LNCAP (cell line): Measurements from ENCODE around the gene S100A2.

Source experiments
- CTCF ChIP-seq: fragments of 450-650 bp; IDR thresholded peaks from 2 replicates; pipeline ENCODE4 v1.5.1; 2017; ENCODE audit warnings: mild to moderate bottlenecking

S100A2 gene

DNA sequence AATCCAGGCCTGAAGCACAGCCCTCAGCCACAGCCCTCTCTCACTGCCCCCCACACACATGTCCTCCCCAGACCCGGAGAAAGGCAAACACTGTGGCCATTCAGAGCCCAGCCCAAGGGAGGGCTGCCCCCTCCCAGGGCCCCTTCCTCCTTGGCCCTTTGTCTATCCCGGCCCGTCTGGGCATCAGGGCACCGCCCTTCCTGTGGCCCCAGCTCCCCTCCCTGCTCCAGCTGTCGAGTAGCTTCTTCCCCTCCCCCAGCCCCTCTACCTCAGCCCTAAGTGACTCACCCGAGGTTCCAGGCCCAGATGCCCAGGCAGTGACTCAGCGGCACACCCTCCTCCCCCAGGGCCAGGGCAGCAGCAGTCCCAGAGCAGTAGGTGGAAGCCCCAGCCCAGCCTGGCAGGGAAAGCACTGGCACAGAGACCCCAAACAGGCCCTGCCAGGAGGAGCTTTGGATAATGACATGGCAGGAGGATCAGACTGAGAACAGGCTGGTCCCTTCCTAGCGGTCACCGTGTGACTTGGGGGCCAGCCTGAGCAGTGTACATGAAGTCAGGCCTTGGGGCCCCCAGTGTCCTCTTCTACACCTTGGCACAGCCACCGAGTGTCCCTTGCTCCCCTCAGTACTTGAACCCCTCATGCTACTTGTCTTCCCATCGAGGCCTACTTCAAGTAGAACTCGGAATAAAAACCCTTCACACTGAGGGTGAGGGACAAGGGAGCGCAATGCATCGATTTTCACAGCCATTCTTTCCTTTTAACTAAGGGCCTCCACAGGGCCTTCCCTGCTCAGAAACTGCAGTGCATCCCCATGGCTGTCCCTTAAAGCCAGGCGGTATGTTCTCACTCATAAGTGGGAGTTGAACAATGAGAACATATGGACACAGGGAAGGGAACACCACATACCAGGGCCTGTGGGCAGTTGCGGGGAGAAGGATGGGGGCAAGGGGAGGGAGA is 1.0 kb upstream of the S100A2 start:
- no peak for TF ChIP-seq CTCF

- no peak for TF ChIP-seq CTCF
Measured at GRCh38 chr1:153563991-153564390, 1.7 kb downstream of the S100A2 start.

DNA sequence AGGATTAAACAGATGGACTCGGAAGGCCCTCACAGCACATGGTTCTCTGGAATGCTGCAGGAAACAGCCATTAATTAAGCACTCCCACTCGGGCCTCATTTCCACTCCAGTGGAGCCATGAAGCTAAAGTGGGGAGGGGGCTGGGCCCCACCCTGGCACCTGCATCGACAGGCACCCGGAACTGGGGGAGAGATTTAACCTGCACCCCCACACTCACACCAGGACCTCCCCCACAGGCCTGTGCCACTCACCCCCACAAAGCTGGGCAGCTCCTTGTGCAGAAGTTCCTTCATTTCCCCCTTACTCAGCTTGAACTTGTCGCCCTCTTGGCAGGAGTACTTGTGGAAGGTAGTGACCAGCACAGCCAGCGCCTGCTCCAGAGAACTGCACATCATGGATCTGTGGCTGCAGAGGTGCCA is 2.2 kb downstream of the S100A2 start:
- TF ChIP-seq CTCF: no peak

DNA sequence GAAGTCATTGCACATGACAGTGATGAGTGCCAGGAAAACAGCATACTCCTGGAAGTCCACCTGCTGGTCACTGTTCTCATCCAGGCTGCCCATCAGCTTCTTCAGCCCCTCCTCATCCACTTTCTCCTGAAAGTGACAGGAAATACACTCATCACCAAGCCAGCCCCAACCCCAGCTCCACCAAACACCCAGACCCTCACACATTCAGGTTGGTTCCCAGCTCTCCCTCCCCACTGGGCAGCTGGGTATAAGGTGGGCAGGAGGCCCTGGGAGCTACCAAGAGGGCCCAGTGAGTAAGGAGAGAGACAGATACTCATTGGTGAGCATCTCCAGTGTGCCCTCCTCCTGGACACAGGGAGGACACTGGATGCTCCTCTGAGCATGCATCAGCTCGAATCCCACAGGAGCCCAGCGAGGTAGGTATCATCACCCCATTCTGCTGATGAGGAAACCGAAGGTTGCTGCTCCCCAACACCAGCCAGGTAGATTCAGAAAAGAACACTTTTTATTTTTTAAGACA is 4.1 kb downstream of the S100A2 start:
- TF ChIP-seq CTCF: no peak

- no peak for TF ChIP-seq CTCF
Measured at GRCh38 chr1:153560771-153561465, 4.7 kb downstream of the S100A2 start.

DNA sequence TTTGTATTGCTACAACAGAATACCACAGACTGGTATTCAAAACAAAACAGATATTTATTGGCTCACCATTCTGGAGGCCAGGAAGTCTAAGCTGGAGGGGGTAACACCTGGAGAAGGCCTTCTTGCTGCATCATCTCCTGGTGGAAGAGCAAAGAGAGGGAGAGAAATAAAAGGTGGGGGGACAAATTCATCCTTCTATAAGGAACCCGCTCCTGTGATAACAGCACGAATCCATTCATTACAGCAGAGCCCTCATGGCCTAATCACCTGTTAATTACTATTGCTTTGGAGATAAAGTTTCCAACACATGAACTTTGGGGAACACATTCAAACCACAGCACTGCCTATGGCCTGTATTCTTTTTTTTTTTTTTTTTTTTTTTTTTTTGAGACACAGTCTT is 5.4 kb downstream of the S100A2 start:
- no peak for TF ChIP-seq CTCF

GRCh38 chr1:153557877-153558276 is 7.8 kb downstream of the S100A2 start:
- no peak for TF ChIP-seq CTCF
